Medulla oblongata (tissue), 1 donor: Measurements from ENCODE around the gene HSD11B1.

ENCODE experiments used
- DNase-seq: peaks from one replicate; pipeline ENCODE4 v3.0.0-alpha.2; 2015; ENCODE audit errors: extremely low spot score

HSD11B1 gene

GRCh38 chr1:209755926-209756614 is 51.4 kb downstream of the HSD11B1 start, which contains the start of gene TRAF3IP3:
Gene TRAF3IP3, plus strand, starts transcription at chr1:209756053. Its CDS starts 3,987 bp downstream, at chr1:209760040.
- DNase-seq, result peak; percentile 77

- peak; percentile 74 for DNase-seq
Measured at GRCh38 chr1:209756615-209757445, 52.2 kb downstream of the HSD11B1 start.

DNA sequence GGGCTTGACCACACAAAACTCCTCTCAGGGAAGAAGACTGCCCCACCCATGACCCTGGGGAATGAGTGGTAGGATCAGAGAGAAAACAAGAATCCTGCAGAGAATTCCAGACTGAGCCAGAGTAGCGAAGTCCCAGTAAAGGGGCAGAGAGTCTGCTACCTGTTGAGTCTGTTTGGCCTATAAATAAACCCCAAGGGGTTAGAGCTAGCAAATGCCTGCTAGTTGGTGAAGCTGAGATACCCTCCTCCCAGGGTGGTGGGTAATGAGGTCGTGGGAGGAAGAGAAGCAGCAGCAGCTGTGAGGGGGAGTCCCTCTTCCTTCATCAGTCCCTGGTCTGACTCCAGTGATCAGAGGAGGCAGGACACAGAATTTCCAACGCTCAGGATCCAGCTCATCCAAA is 53.8 kb downstream of the HSD11B1 start:
- no peak for DNase-seq

DNA sequence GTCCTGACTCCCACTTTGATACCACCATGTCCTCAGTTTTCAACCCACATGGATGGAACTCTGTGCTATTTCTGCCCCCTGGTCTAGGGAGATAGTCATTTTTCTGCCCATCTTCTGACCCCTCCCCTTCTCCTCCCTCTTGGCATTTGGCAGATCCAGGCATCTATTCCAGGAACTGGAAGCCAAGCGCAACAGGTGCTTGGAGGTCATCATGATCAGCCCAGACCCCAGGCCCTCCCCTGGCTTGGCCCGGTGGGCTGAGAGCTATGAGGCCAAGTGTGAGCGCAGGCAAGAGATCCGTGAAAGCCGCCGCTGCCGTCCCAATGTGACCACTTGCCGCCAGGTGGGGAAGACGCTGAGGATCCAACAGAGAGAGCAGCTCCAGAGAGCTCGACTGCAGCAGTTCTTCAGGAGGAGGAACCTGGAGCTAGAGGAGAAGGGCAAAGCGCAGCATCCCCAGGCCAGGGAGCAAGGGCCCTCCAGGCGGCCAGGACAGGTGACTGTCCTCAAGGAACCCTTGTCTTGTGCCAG is 55.2 kb downstream of the HSD11B1 start:
- no peak for DNase-seq

GRCh38 chr1:209761011-209761635 is 56.5 kb downstream of the HSD11B1 start:
- no peak for DNase-seq

DNA sequence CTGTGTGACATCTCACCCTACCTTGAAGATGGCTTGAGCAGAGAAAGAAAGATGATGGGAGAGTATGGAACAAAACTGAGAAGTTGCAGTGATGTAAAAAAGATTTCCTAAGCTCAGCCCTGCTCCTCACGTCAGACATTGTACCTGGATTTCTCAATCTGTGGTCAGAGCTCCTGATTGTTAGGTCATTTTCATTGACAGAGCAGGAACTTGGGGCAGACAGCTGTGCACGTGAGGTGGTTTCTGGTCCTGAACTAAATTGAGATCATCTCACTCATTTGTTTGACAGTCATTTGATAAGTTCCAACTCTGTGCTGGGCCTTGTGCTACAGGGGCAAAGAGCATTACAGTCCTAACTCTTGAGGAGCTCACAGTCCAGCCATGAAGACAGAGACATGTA is 61.4 kb downstream of the HSD11B1 start:
- DNase-seq, result no peak

GRCh38 chr1:209767096-209767495 is 62.5 kb downstream of the HSD11B1 start:
- DNase-seq, result no peak

- DNase-seq, result peak; percentile 42
Measured at GRCh38 chr1:209767706-209768105, 63.1 kb downstream of the HSD11B1 start.

DNA sequence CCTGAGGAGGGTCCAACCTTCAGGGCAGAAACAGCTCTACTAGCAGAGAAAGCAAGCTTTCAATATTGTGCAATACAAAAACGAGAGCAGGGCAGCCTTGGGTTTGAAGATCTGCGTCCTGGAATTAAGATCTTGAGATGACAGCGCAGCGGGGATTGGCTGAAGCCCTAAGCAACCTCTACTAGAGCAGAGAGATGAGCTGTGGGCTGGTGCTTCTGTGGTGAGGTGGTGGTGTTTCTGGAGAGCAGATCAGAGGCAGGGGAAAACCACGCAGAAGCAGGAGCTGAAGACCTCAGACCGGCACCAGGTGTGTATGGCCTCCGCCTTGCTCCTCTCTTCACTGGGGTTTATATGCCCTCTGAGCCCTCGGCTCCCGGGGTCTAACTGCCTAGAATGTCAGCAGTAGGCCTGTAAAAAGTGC is 63.7 kb downstream of the HSD11B1 start:
- no peak for DNase-seq

DNA sequence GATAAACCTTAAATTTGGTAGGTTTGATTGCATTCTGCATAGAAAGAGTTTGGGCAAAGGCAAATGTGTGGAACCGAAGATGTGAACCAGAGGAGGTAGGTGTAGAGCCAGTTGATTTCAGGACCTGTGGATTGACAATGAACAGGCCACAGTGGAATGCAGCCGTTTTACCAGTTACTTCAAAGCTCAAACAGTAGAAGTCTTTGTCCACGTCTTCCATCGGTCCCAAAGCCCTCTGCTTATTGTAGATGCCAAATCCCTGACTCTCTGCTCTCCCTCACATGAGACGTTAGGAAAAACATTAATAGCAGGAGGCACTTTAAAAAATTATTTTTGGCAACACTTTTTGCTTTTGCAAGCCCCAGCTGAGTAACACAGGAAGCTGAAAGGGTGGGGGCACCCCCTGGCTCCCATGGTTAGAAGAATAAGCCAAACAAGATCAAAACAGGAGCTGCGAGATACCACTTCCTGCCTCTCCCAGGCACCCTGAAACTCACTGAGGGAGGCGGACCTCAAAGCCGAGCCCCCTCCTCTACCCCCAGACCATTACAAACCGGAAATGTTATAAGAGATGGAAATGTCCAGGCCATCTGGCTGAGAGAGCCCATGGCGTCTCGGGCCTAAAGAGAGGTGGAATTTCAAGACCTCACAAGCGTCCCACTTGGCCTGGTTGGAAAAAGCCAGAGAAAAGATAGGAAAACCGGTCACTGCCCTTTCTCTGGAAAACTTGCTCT is 64.7 kb downstream of the HSD11B1 start:
- DNase-seq, result peak; percentile 50

DNA sequence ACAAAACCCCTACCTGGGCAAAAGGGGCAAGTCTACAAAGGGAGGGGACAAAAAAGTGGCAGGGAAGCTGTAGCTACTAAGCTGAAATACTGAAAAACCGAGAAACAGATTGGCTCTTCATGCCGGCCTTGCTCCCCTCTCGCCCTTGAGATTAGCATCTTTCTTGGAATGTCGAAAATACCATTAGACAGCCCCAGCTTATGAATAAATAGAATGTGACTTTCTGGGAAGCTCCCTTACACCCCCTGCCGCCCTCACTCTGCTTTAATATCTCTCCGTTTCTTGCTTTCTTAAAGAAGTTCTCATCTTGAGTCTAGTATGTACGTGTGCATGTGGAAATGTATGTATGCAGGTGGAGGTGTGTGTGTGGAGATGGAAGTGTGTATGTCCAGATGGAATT is 65.3 kb downstream of the HSD11B1 start:
- DNase-seq, result no peak

GRCh38 chr1:209770636-209771415 is 66.2 kb downstream of the HSD11B1 start:
- DNase-seq, result no peak

DNA sequence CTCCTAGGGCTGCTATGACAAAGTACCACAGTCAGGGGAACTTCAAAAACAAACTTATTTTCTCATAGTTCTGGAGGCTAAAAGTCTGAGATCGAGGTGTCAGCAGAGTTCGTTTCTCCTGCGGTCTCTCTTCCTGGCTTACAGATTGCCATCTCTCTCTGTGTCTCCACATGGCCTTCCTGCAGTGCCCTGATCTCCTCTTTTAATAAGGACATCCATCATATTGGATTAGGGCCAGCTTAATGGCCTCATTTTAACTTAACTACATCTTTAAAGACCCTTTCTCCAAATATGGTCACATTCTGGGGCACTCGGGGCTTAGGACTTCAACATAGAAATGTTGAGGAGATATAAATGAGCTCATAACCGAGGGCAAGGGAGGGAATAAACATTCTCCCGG is 67.5 kb downstream of the HSD11B1 start:
- no peak for DNase-seq

DNA sequence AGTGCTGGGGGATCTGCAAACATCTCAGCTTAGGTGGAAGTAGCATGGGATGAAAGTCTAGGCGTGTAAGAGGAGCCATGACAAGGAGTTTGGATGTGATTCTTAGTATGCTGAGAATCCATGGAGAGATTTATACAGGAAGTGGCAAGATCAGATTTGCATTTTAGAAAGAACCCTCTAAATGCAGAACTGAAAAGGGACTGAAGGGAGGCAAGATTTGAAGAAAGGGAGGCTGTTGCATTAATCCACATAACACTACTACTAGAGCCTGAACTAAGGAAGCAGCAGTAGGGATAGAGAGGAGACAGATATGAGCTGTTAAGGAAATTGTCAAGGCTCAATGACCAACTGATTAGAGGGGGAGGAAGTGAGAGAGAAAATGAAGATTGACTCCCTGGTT is 69.9 kb downstream of the HSD11B1 start:
- DNase-seq, result no peak

DNA sequence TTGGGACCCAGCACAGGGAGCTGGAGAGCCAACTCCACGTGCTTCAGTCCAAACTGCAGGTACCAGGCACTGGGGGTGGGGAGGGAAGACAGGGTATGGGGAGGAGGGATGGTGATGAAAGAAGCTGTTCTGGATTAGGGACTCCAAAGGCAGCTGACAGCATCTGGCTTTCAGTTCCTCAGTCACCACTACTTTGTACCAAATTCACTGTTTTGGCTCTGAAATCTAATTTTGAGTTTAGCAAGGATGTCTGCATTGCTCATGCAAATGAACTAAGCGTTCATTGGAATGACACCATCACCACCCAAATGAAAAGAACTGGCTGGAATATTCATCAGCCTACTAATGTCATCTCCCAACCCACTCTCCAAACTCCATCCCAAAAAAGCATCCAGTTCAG is 71.0 kb downstream of the HSD11B1 start:
- DNase-seq, result no peak

DNA sequence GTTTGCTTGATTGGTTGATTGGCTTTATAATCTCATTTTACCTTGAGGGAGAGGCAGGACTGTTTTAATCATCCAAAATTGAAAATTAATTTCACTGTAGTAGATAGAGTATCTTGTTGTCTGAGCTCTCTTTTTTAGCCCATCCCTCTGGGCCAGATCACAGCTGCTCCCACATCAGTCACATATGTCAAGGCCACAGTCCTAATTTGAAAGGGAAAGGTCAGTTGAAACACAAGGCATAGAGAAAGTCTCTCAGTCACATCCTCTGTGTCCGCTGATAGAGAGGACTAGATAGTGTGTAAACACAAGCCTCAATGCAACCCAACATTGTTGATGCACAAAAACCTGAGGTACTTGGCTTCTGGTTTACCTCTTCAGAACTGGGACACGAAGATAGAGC is 72.9 kb downstream of the HSD11B1 start:
- DNase-seq, result no peak

GRCh38 chr1:209778102-209778501 is 73.5 kb downstream of the HSD11B1 start:
- DNase-seq, result no peak

- no peak for DNase-seq
Measured at GRCh38 chr1:209780268-209780667, 75.6 kb downstream of the HSD11B1 start.

GRCh38 chr1:209783386-209783785 is 78.7 kb downstream of the HSD11B1 start:
- no peak for DNase-seq
